Activated B cell treated with CpG ODN at 0.5 μM for 24 hours (primary cell): ENCODE data around the gene HENMT1. TPM values are rescaled to one million over a fixed set of nuclear protein-coding genes. Genes with fewer than 3 reads are reported as not detected.

Experiments used
- ATAC-seq: fragments of 200-7000 bp; cut with Tn5 transposase; one replicate; pipeline ENCODE4 v1.10.0; 2021; ENCODE audit warnings: low read depth, mild to moderate bottlenecking, moderate library complexity
- CTCF ChIA-PET: fragments of 350-600 bp; sonication (Branson Sonifier 250); formaldehyde crosslinking; loops from one replicate; lab custom pipeline; 2021; ENCODE audit warnings: antibody characterized with exemption; lab: Charles Lee
- POLR2A ChIA-PET: fragments of 350-600 bp; sonication (Branson Sonifier 250); formaldehyde crosslinking; loops from one replicate; lab custom pipeline; 2021; ENCODE audit warnings: antibody characterized with exemption; lab: Charles Lee
- DNase-seq: peaks from one replicate; pipeline ENCODE4 v3.0.0; 2022
- H3K27ac Mint-ChIP-seq: one replicate; pipeline ENCODE4 v1.8.0; 2020; ENCODE audit warnings: mixed read lengths
- H3K27me3 Mint-ChIP-seq: one replicate; pipeline ENCODE4 v1.8.0; 2021; ENCODE audit warnings: mixed read lengths
- H3K36me3 Mint-ChIP-seq: one replicate; pipeline ENCODE4 v1.8.0; 2021; ENCODE audit warnings: low read depth, mixed read lengths
- H3K4me1 Mint-ChIP-seq: one replicate; pipeline ENCODE4 v1.8.0; 2021; ENCODE audit warnings: mixed read lengths
- H3K4me3 Mint-ChIP-seq: one replicate; pipeline ENCODE4 v1.8.0; 2020; ENCODE audit warnings: mild to moderate bottlenecking, mixed read lengths
- H3K9me3 Mint-ChIP-seq: one replicate; pipeline ENCODE4 v1.8.0; 2020; ENCODE audit warnings: mixed read lengths
- intact Hi-C: fragments of 100-400 bp; cut with micrococcal nuclease; formaldehyde crosslinking; loops from one replicate; pipeline ENCODE4 v1.15.1; 2024
- total RNA-seq: library from RNA; stranded (reverse); gene quantifications from 2 replicates; pipeline ENCODE4 v1.2.3, GENCODE V29; 2022
- TF ChIP-seq, protein P1 (sequence below): fragments of 200-600 bp; IDR thresholded peaks from one replicate; pipeline ENCODE4 v1.8.0; 2022; ENCODE audit warnings: antibody characterized with exemption, mild to moderate bottlenecking

Gene HENMT1
- total RNA-seq = 6.1 and 6.4 TPM in 2 replicates

DNA sequence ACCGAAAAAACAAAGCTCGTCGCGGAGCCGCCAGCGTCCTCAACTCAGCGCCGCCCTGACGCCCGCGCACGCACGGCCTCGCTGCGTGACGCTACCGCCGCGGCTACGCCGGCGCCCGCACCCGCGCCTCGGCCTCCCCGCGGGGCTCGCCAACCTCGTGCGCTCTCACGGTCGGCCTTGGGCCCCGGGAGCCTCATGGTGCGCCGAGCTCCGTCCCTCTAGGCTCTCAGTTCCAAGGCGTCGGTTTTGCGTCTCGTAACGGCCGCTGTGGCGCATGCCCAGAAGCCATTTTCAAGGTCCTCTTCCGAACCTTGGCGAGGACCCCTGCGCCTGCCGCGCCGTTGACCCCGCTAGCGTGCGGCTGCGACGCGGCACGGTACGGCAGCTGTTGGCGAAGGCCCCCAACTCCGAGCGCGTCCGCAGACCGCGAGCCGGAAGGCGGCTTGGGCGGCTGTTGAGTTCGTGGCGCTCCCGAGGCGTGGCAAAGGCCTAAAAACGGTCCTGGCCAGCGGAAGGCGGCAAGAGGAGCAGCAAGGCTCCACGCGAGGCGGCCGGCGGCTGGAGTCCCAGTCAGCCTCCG lies at the start of gene HENMT1:
TSS of gene HENMT1 (minus strand) at position 64 of the 580 bp plus-strand sequence. CDS start 1,209 bp downstream, outside the sequence.
- Mint-ChIP-seq H3K4me1 (peaks cover 12% of the 10 kb centered on the region), H3K4me3 (peak within 1 kb of the TSS; percentile 86), H3K27ac (peak within 1 kb of the TSS; percentile 90), H3K27me3 (no peaks in the 10 kb centered on the region), H3K36me3 (no peaks in the 10 kb centered on the region), H3K9me3 (no peaks in the 10 kb centered on the region)
- TF ChIP-seq, protein P1, sequence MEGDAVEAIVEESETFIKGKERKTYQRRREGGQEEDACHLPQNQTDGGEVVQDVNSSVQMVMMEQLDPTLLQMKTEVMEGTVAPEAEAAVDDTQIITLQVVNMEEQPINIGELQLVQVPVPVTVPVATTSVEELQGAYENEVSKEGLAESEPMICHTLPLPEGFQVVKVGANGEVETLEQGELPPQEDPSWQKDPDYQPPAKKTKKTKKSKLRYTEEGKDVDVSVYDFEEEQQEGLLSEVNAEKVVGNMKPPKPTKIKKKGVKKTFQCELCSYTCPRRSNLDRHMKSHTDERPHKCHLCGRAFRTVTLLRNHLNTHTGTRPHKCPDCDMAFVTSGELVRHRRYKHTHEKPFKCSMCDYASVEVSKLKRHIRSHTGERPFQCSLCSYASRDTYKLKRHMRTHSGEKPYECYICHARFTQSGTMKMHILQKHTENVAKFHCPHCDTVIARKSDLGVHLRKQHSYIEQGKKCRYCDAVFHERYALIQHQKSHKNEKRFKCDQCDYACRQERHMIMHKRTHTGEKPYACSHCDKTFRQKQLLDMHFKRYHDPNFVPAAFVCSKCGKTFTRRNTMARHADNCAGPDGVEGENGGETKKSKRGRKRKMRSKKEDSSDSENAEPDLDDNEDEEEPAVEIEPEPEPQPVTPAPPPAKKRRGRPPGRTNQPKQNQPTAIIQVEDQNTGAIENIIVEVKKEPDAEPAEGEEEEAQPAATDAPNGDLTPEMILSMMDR = no peak
- POLR2A ChIA-PET = interaction anchor here (0.5 to 3.6 kb wide), 30 partner anchors 11 to 1604 kb away, joined by 3 to 110 read pairs (median 3); partner anchors contain the start of genes CYB561D1, EEIG2, PRPF38B and SLC25A24
- CTCF ChIA-PET = interaction anchor here (0.8 to 1.2 kb wide), 3 partner anchors 32 to 102 kb away, joined by 3 to 5 read pairs (median 4); partner anchors contain the start of genes EEIG2 and PRPF38B
- ATAC-seq (peak; percentile 82), DNase-seq (peak; percentile 75)
- intact Hi-C loops = loop anchor here (1.0 to 5.0 kb wide), 6 partner anchors 14 to 302 kb away; partner anchors contain the start of genes CLCC1, EEIG2, GPSM2 and PRPF38B

DNA sequence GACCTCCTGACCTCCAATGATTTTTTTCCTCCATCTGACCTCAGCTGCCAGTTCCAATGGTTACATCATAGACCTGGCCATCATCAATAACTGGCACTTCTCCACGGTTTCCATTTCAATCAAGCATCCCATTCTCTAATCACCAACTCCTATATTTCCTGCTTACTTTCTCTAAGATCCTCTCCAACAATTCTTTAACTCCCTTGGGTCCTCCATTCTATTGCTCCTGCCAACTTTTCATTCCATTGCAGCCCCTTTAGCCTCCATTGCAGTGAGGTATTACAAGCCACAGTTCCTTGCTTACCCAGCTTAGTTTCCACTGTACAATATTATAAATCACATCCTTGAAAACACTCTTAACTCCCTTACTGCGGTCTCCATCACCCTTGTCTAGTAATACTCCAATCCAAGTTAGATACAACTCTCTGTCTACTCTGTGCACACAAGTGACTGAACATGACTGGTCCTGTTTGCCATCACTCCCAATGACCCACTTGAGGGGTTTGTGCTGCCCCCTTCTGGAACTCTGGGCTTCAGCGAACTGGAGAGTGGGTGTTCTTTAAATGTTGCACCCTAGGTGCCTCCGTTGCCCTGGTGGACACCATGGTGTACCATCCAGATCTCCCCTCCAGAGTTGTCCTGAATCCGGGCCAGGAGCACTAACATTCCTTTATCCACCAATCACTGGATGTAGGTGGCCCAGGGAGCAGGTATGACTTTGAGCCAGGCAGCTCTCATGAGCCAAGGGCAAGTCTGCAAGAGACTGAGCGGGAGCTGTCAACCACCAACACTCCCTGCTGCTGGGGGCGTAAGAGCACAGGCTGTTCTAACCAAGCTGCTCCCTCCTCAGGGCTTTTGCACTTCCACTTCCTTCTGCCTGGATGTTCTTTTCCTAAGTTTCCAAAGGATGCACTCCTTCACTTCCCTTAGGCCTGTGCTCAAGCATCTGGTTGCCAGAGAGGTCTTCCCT lies 48.1 kb upstream of the HENMT1 start:
- Mint-ChIP-seq H3K27me3 (peaks cover 22% of the 10 kb centered on the region), H3K36me3 (no peaks in the 10 kb centered on the region), H3K4me1 (peaks cover 3% of the 10 kb centered on the region), H3K4me3 (no peak overlapping the region), H3K27ac (no peak overlapping the region), H3K9me3 (no peaks in the 10 kb centered on the region)
- no peak for ATAC-seq
- ChIA-PET POLR2A (no interaction called here), CTCF (interaction anchor here (1.1 kb wide), 1 partner anchor 189 kb away, joined by 5 read pairs; no protein-coding TSS in a partner anchor)
- intact Hi-C loops = no loop called here
- TF ChIP-seq, protein P1 = no peak
- no peak for DNase-seq

DNA sequence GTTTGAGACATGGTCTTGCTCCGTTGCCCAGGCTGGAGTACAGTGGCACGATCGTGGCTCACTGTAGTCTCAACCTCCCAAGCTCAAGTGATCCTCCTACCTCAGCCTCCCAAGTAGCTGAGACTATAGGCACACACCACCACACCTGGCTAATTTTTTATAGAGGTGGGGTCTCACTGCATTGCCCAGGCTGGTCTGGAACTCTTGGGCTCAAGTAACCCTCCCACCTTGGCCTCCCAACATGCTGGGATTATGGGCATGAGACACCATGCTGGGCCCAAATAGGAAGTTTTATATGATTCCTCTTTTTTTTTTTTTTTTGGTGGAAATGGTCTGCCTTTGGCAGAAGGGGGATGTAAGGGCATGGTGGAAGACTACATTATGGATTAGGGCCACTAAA lies 45.8 kb upstream of the HENMT1 start:
- intact Hi-C loops = no loop called here
- POLR2A ChIA-PET = no interaction called here
- Mint-ChIP-seq H3K9me3 (no peaks in the 10 kb centered on the region), H3K27ac (no peak overlapping the region), H3K4me1 (peaks cover 9% of the 10 kb centered on the region), H3K36me3 (peaks cover 7% of the 10 kb centered on the region), H3K27me3 (peaks cover 8% of the 10 kb centered on the region), H3K4me3 (no peak overlapping the region)
- TF ChIP-seq, protein P1 = no peak
- CTCF ChIA-PET = no interaction called here
- DNase-seq = no peak
- no peak for ATAC-seq

DNA sequence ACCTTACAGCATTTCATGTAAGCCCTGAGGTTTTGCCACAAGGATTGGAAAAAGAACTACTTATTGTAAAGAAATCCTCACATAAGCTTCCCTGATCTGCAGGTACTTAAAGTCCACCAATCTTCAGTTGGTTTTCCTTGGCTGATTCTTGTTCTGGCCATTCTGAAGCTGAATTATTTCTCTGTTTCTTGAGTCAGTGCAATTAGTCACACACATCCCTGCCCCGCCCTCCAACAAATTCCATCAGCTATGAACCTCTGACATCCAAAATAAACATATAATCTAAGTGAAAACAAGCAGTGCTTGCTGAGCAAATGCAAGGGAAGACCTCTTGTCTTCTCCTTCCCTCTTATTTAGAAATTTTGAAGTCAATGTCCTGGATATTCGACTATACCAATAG lies 43.6 kb upstream of the HENMT1 start:
- ChIA-PET CTCF (no interaction called here), POLR2A (interaction anchor here (1.4 kb wide), 1 partner anchor 12 kb away, joined by 7 read pairs; the partner anchor contains the start of gene PRPF38B)
- TF ChIP-seq, protein P1 = no peak
- H3K36me3 Mint-ChIP-seq = peaks cover 23% of the 10 kb centered on the region
- no peak overlapping the region for H3K4me3 Mint-ChIP-seq
- H3K9me3 Mint-ChIP-seq = no peaks in the 10 kb centered on the region
- DNase-seq (no peak), ATAC-seq (no peak)
- intact Hi-C loops = no loop called here
- H3K27ac Mint-ChIP-seq = no peak overlapping the region
- H3K27me3 Mint-ChIP-seq = peaks cover 4% of the 10 kb centered on the region
- peaks cover 16% of the 10 kb centered on the region for H3K4me1 Mint-ChIP-seq
